ENCODE results near the gene DNM2.

DNA sequence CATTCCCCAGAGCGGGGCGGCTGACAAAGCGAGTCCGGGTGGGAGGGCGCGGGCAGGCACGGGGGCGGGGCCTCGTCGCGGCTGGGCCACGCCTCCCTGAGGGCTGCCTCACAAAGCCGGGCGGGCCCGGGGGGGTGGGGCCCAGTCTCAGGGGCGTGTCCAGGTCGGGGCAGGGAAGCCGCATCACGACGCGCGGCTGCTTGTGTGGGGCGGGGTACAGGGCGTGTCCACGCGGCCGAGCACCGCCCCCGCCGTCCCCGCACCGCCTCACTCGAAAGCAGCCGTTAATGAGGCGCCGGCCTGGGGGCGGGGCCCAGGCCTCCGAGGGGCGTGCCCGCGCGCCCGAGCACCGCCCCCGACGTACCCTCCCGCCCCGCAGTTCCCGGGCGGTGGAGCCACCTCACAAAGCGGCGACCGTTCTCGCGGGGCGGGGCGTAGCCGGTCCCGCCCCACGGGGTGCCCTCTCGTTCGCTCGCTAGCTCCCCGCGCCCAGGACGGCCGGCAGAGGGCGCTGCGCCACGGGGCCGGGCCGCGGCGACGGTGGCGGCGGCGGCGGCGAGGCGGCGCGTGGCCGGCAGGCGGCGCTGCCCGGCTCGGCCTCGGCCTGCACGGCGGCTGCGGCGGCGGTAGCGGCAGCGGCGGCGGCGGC lies 153.2 kb downstream of the DNM2 start, which contains the start of gene CARM1:
- TF ChIP-seq, protein P1, sequence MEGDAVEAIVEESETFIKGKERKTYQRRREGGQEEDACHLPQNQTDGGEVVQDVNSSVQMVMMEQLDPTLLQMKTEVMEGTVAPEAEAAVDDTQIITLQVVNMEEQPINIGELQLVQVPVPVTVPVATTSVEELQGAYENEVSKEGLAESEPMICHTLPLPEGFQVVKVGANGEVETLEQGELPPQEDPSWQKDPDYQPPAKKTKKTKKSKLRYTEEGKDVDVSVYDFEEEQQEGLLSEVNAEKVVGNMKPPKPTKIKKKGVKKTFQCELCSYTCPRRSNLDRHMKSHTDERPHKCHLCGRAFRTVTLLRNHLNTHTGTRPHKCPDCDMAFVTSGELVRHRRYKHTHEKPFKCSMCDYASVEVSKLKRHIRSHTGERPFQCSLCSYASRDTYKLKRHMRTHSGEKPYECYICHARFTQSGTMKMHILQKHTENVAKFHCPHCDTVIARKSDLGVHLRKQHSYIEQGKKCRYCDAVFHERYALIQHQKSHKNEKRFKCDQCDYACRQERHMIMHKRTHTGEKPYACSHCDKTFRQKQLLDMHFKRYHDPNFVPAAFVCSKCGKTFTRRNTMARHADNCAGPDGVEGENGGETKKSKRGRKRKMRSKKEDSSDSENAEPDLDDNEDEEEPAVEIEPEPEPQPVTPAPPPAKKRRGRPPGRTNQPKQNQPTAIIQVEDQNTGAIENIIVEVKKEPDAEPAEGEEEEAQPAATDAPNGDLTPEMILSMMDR (IDR thresholded peaks at IDR 0.05): peak; percentile 51 to 99 (median 91)
- TF ChIP-seq POLR2A (IDR thresholded peaks at IDR 0.05): no peak

Data from Peyer's patch (tissue), 4 donors.